Gastrocnemius medialis (tissue), 4 donors: ENCODE results near the gene ZNF418.

ENCODE experiments used
- CTCF ChIP-seq, 5 experiments: fragments of 450-650 bp in 3 of 5; fragments of 200-600 bp in 2 of 5; sonication (generic) in 2 of 5; IDR thresholded peaks in 4 of 5; conservative IDR thresholded peaks in 1 of 5; 1 replicate in 4 of 5; 2 replicates in 1 of 5; pipeline ENCODE4 v1.5.1; 2016 to 2019; ENCODE audit warnings: antibody characterized with exemption in 5 of 5, mild to moderate bottlenecking in 3 of 5, moderate library complexity in 3 of 5
- POLR2A ChIP-seq, 2 donors: fragments of 450-650 bp; IDR thresholded peaks; one replicate each; pipeline ENCODE4 v1.6.1; 2017; ENCODE audit warnings: antibody characterized with exemption in 2 of 2, mild to moderate bottlenecking in 2 of 2, moderate library complexity in 2 of 2

- TF ChIP-seq CTCF (IDR thresholded peaks at IDR 0.05 in 4 of 5, conservative IDR thresholded peaks at IDR 0.05 in 1 of 5) = no peak
- no peak for TF ChIP-seq POLR2A (IDR thresholded peaks at IDR 0.05)
Observed at GRCh38 chr19:57900311-57900710, 34.9 kb downstream of the ZNF418 start.
